GM12874 (cell line): ENCODE measurements around the gene ZNF133.

Experiments used
- TF ChIP-seq, protein P1 (sequence below): IDR thresholded peaks from 2 replicates; pipeline ENCODE4 v1.5.1; 2011; ENCODE audit warnings: low read depth, mild to moderate bottlenecking, control low read depth, low read length, moderate library complexity; ENCODE audit not compliant: insufficient read depth

ZNF133 gene

DNA sequence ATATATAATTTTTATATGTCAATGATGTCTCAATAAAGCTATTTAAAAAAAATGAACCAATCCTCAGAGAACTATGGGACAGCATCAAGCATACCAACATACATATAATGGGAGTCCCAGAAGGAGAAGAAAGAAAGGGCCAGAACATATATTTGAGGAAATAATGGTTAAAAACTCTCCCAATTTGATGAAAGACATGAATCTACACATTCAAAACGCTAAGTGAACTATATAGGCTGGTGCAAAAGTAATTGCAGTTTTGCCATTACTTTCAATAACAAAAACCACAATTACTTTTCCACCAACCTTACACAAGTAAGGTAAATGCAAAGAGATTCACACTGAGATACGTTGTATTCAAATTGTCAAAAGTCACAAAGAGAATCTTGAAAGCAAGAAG lies 43.4 kb downstream of the ZNF133 start:
- TF ChIP-seq, protein P1, sequence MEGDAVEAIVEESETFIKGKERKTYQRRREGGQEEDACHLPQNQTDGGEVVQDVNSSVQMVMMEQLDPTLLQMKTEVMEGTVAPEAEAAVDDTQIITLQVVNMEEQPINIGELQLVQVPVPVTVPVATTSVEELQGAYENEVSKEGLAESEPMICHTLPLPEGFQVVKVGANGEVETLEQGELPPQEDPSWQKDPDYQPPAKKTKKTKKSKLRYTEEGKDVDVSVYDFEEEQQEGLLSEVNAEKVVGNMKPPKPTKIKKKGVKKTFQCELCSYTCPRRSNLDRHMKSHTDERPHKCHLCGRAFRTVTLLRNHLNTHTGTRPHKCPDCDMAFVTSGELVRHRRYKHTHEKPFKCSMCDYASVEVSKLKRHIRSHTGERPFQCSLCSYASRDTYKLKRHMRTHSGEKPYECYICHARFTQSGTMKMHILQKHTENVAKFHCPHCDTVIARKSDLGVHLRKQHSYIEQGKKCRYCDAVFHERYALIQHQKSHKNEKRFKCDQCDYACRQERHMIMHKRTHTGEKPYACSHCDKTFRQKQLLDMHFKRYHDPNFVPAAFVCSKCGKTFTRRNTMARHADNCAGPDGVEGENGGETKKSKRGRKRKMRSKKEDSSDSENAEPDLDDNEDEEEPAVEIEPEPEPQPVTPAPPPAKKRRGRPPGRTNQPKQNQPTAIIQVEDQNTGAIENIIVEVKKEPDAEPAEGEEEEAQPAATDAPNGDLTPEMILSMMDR = no peak

DNA sequence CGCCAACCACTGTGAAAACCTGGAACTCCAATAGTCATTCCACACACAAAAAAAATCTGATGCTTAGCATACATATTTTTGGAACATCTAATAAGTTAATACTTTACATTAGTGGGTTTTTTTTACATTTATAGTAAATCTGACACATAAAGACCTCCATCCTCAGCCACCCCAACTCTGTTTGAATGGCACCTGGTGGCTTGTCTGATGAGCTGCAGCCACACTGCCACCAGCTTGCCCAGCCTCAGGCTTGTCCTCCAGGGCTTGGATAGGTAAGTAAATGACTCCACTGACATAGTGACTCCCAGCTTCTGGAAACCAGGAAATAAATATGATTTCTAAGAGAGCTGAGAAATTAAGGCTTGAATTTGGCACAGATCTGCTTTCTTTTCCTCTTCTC lies 71.5 kb downstream of the ZNF133 start:
- TF ChIP-seq, protein P1 = no peak

DNA sequence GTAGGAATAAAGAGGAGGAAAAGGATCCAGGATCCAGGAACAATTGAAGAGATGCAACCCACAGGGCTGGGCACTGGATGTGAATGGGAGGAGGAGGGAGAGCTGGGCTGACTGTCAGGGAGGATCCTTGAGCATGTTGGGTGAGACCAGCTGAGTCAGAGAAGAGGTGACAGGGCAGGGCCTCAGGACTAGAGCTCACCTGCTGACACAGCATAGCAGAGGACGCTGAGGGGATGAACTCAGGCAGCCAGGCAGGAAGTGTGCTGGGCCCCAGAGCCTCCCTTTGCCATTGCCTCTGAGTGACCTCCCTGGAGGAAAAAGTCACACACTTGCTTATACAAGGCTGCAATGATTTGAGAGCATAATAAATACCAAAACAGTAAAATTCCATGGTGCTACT lies 72.3 kb downstream of the ZNF133 start:
- TF ChIP-seq, protein P1 = no peak

DNA sequence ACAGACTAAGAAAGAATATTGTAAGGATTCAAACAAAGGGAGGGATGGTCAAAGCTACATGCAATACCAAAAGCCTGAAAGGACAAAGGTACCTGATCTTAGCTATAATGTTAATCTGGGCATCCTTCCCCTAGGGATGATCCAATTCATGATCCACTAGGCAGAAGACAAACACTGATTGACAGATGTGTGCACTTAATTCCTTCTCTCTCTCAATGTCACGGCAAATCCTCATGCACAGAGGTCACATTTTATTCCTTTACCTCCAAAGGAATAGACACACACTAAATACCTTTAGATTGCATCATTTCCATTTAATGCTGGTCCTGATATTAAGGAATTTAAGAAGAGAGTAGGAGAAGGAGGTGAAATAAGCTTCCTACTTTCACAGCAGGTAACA lies 73.4 kb downstream of the ZNF133 start:
- TF ChIP-seq, protein P1 = no peak

DNA sequence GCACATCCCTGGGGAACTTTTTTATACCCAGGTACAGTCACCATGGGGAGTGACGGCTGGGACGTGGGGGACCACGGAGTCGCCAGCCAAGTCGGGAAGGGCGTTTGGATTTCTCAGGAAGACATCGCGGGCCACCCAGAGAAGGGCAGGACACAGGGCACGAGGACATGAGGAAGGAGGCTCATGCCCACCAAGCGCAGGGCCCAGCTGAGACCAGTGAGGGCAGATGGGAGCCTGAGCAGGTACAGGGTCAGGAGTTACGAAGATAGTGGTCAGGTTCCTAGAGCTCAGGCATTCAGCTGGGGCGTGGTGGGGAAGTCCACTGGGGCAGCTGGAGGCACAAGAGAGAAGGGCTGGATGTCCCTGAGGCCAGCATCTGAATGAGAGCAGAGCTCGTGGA lies 74.6 kb downstream of the ZNF133 start:
- TF ChIP-seq, protein P1 = no peak

DNA sequence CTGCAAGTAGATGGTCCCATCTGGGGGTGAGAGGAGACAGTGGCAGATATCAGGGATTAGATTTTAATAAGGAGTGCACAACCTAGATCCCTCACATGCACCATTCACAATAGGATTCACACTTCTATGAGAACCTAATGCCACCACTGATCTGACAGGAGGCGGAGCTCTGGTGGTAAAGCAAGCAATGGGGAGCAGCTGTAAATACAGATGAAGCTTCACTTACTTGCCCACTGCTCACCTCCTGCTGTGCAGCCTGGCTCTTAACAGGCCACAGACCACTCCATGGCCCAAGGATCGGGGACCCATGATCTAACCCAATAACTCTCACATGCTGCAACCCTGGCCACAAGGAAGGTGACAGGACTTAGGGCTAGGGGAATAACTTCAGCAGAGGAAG lies 75.4 kb downstream of the ZNF133 start:
- TF ChIP-seq, protein P1 = no peak

DNA sequence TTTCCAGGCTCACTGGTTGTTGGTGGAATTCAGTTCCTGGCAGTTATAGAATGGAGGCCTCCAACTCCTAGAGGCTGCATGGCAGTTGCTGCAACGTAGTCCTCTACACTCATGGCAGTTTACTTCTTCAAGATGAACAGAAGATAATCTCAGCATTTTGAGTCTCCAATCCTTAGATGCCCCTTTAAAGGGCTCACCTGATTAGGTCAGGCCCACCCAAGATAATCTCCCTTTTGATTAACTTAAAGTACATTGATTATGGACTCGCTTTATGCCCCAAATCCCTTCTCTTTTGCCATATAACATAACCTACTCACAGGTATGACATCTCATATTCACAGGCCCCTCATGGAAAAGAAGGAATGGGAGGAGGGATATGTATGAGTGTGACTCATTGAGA lies 76.4 kb downstream of the ZNF133 start:
- TF ChIP-seq, protein P1 = no peak
